NCI-H82 (cell line): ENCODE data around the gene PELI3.
"Not testable (repeated sequence)": the region's sequence is repeated elsewhere in the genome, so short reads cannot be mapped to it uniquely, and the experiment has no call there.

ENCODE experiments used
- DNase-seq: peaks from one replicate; lab custom pipeline; 2025; lab: John Stamatoyannopoulos, UW

Gene PELI3

GRCh38 chr11:66466225-66467033, at the start of gene PELI3:
TSS of gene PELI3 (plus strand) at chr11:66466905. CDS start at chr11:66468129, 1,224 bp downstream.
- DNase-seq = peak; percentile 93

GRCh38 chr11:66417000-66417399, 49.7 kb upstream of the PELI3 start:
- DNase-seq = no peak

- DNase-seq = peak; percentile 62
These were observed 48.3 kb upstream of the PELI3 start for GRCh38 chr11:66418168-66418985.

- DNase-seq = no peak
These were observed 47.8 kb upstream of the PELI3 start for GRCh38 chr11:66418986-66419308.

GRCh38 chr11:66419825-66420224, 46.9 kb upstream of the PELI3 start:
- peak; percentile 70 for DNase-seq

- DNase-seq = peak; percentile 81
These were observed 45.8 kb upstream of the PELI3 start, which contains the start of gene NPAS4 for GRCh38 chr11:66420671-66421476. TSS of gene NPAS4 (plus strand) at chr11:66421035. CDS start at chr11:66421180, 145 bp downstream.

DNA sequence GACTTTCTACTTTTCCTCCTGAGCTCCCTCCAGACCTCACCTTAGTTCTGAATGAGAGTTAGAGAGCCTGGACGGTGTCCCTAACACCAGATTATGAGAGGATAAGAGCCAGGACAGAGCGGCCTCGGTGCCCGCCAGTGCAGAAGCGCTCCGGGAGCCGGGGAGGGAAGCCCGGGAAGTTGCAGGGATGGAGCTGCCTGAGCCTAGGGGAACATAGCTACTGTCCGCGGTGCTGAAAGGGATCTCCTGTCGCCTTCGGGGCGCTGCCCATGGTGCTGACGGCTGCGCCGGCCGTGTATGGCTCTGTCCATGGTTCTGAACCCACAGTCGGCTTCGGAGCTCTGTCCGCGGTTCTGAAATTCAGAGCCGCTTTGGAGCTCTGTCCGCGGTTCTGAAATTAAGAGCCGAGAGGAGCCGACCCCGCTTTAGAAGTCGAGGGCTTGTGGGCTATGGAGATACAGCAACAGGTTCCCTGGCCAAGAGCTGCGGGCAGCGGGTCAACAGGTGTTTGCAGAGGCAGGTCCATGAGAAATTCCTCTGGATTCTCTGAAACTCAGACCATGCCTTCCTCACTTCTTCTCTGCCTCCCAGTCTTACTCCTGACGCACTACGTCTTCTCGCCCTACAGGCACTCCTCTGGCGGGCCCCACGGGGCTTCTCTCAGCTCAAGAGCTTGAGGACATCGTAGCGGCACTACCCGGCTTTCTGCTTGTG, 45.1 kb upstream of the PELI3 start:
- DNase-seq = peak; percentile 70

DNA sequence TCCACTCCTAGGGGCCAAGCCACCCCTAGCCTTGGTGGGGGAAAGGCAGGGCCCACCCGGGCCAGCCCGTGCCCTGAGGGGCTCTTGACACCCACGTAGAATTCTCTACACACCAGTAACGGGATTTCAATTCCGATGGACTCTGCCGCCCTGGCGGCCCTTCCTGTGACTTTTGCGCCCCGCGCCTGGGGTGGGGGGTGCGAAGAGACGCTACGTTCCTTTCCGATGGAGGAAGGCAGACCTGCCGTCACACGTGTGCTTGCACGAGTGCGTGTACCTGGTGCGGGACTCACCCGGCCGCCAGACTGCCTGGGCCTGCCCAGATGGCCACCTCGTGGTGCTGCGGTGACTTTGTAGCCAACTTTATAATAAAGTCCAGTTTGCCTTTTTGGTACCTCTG, 40.4 kb upstream of the PELI3 start:
- no peak for DNase-seq

GRCh38 chr11:66428933-66429332, 37.8 kb upstream of the PELI3 start:
- DNase-seq = no peak

GRCh38 chr11:66429983-66430602, 36.6 kb upstream of the PELI3 start:
- peak; percentile 88 for DNase-seq

DNA sequence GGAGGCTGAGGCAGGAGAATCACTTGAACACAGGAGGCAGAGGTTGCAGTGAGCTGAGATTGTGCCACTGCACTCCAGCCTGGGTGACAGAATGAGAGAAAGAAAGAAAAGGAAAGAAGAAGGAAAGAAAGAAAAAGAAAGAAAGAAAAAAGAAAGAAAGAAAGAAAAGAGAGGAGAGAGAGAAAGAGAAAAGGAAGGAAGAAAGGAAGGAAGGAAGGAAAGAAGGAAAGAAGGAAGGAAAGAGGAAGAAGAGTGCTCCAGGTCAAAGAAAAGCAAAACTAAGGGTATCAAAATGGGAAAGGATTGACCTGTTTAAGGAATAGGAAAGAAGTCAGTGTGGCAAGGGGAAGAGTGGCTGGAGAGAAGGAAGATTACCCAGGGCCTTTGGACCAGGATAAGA, 35.4 kb upstream of the PELI3 start:
- DNase-seq = not testable (repeated sequence)

DNA sequence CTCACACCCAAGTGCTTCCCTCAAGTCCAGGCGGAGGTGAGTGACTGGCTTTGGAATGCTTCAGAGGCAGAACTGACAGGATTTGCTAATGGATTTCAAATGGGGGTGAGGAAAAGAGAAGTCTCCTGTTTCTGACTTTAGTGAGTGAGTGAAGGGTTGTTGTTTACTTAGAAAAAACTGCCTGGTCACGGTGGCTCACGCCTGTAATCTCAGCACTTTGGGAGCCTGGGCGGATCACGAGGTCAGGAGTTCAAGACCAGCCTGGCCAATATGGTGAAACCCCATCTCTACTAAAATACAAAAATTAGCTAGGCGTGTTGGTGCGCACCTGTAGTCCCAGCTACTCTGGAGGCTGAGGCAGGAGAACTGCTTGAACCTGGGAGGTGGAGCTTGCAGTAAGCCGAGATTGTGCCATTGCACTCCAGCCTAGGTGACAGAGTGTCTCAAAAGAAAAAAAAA, 34.8 kb upstream of the PELI3 start:
- not testable (repeated sequence) for DNase-seq

GRCh38 chr11:66432597-66432996, 34.1 kb upstream of the PELI3 start:
- no peak for DNase-seq

GRCh38 chr11:66437979-66438503, 28.7 kb upstream of the PELI3 start:
- no peak for DNase-seq

GRCh38 chr11:66438504-66439466, 27.9 kb upstream of the PELI3 start, which contains the start of gene MRPL11:
TSS of gene MRPL11 (minus strand) at chr11:66438848. CDS start at chr11:66438754, 94 bp downstream.
- peak; percentile 95 for DNase-seq

DNA sequence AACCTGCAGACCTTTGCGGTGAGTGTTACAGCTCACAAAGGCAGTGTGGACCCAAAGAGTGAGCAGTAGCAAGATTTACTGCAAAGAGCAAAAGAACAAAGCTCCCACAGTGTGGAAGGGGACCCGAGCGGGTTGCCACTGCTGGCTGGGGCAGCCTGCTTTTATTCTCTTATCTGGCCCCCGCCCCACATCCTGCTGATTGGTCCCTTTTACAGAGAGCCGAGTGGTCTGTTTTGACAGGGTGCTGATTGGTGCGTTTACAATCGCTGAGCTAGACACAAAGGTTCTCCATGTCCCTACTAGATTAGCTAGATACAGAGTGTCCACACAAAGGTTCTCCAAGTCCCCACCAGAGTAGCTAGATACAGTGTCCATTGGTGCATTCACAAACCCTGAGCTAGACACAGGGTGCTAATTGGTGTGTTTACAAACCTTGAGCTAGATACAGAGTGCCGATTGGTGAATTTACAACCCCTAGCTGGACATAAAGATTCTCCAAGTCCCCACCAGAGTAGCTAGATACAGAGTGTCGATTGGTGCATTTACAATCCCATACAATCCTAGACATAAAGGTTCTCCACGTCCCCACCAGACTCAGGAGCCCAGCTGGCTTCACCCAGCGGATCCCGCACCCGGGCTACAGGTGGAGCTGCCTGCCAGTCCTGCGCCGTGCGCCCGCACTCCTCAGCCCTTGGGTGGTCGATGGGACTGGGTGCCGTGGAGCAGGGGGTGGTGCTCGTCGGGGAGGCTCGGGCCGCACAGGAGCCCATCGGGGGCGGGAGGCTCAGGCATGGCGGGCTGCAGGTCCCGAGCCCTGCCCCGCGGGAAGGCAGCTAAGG, 26.4 kb upstream of the PELI3 start:
- DNase-seq = not testable (repeated sequence)

GRCh38 chr11:66440940-66441282, 25.8 kb upstream of the PELI3 start:
- not testable (repeated sequence) for DNase-seq

DNA sequence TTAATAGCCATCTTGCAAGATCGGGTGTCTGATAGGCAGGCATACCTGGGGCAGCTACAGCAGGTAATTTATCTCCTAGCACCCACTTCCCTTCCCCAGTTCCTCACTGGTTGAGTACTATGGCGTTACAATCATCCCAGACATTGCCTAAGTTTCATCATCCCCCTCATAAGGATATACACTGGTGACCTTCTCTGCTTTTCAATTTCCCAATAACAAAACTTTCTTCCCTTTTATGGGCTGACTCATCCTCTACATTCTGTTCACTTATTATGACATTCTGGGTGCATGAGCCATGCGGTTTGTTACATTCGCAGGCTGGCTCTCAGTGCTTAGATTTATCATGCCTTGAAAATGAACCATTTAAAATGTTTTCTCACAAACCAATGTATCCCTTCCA, 23.1 kb upstream of the PELI3 start:
- no peak for DNase-seq

DNA sequence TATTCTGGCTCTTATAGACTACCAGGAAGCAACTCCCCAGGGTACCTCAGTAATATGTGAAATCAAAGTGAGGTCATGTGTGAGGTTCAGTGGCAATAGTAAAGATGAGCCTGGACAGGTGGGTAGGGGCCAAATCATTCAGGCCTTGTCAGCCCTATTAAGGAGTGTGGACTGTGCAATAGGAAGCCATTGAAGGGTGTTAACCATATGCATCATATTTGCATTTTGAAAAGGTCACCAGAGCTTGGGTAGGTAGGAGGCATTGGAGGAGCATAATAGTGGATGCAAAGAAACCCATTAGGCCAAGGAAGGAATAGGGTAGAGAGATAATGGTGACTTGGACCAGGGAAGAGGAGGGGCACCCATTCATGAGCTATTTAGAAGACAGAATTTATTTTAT, 19.7 kb upstream of the PELI3 start:
- DNase-seq = no peak
